ENCODE data around the gene FOXP1. TPM values are rescaled to one million over a fixed set of nuclear protein-coding genes. Genes with fewer than 3 reads are reported as not detected.
A peak's percentile ranks its signal among the peaks of the same experiment; 100 is the strongest.
"Not testable (repeated sequence)": the region's sequence is repeated elsewhere in the genome, so short reads cannot be mapped to it uniquely, and the experiment has no call there.

FOXP1 gene
- total RNA-seq, 1 donor from 2014 or later = 33.2 TPM

GRCh38 chr3:71438904-71439303 lies 144.6 kb downstream of the FOXP1 start:
- TF ChIP-seq, protein P1, sequence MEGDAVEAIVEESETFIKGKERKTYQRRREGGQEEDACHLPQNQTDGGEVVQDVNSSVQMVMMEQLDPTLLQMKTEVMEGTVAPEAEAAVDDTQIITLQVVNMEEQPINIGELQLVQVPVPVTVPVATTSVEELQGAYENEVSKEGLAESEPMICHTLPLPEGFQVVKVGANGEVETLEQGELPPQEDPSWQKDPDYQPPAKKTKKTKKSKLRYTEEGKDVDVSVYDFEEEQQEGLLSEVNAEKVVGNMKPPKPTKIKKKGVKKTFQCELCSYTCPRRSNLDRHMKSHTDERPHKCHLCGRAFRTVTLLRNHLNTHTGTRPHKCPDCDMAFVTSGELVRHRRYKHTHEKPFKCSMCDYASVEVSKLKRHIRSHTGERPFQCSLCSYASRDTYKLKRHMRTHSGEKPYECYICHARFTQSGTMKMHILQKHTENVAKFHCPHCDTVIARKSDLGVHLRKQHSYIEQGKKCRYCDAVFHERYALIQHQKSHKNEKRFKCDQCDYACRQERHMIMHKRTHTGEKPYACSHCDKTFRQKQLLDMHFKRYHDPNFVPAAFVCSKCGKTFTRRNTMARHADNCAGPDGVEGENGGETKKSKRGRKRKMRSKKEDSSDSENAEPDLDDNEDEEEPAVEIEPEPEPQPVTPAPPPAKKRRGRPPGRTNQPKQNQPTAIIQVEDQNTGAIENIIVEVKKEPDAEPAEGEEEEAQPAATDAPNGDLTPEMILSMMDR (IDR thresholded peaks at IDR 0.05; ENCODE audit: insufficient read depth, low read length, severe bottlenecking) = no peak
- FAIRE-seq = no peak
- DNase-seq (ENCODE audit: low read depth) = no peak
- H3K27me3 ChIP-seq (ENCODE audit: control insufficient read depth, insufficient read depth, low read length) = no peaks in the 10 kb centered on the region
- H3K4me3 ChIP-seq (ENCODE audit: low read depth, low read length) = no peak overlapping the region
- H3K36me3 ChIP-seq (ENCODE audit: control insufficient read depth, insufficient read depth, low read length) = peaks cover 2% of the 10 kb centered on the region

- TF ChIP-seq, protein P1 (IDR thresholded peaks at IDR 0.05; ENCODE audit: insufficient read depth, low read length, severe bottlenecking) = no peak
- FAIRE-seq (no peak), DNase-seq (ENCODE audit: low read depth) (no peak)
- Histone ChIP-seq H3K27me3 (ENCODE audit: control insufficient read depth, insufficient read depth, low read length) (no peaks in the 10 kb centered on the region), H3K36me3 (ENCODE audit: control insufficient read depth, insufficient read depth, low read length) (peaks cover 2% of the 10 kb centered on the region), H3K4me3 (ENCODE audit: low read depth, low read length) (no peak overlapping the region)
Observed at GRCh38 chr3:71438071-71438685, 145.3 kb downstream of the FOXP1 start.

DNA sequence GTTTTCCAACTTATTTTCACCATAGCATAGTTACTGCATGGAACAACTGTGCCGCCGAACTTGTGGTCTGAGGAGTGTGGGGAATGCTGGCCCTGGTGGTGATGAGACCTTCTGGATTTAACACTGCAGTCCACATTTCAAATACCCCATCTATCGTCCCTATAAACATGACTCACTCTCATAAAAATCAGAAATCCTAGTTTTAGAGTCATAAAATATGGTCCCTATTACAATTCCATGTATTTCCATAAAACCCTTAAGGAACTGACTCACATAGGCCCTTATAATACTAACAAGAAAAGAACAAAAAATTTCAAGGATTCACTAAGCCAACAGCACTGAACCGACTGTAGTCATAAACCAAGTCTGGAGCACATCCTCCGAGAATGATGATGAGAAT lies 147.2 kb downstream of the FOXP1 start:
- no peaks in the 10 kb centered on the region for H3K27me3 ChIP-seq (ENCODE audit: control insufficient read depth, insufficient read depth, low read length)
- FAIRE-seq = no peak
- H3K4me3 ChIP-seq (ENCODE audit: low read depth, low read length) = no peak overlapping the region
- DNase-seq (ENCODE audit: low read depth) = no peak
- TF ChIP-seq, protein P1 (IDR thresholded peaks at IDR 0.05; ENCODE audit: insufficient read depth, low read length, severe bottlenecking) = no peak
- H3K36me3 ChIP-seq (ENCODE audit: control insufficient read depth, insufficient read depth, low read length) = peaks cover 2% of the 10 kb centered on the region

DNA sequence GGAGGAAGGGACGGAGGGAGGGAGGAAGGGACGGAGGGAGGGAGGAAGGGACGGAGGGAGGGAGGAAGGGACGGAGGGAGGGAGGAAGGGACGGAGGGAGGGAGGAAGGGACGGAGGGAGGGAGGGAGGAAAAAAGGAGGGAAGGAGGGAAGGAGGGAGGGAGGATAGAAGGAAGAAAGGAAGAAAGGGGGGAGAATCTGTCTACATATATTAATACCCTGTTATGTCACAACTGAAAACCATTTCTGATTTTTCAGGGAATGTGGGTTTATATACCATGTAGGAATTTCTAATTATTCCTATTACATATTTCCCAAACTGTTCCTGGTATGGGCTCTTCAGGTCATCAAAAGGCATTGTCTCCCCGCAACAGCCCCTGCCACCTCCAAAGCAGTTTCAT lies 147.7 kb downstream of the FOXP1 start:
- H3K36me3 ChIP-seq (ENCODE audit: control insufficient read depth, insufficient read depth, low read length); H3K4me3 ChIP-seq (ENCODE audit: low read depth, low read length); DNase-seq (ENCODE audit: low read depth); FAIRE-seq; H3K27me3 ChIP-seq (ENCODE audit: control insufficient read depth, insufficient read depth, low read length): not testable (repeated sequence)

- DNase-seq (ENCODE audit: low read depth) = no peak
- no peak for FAIRE-seq
- H3K27me3 ChIP-seq (ENCODE audit: control insufficient read depth, insufficient read depth, low read length) = no peaks in the 10 kb centered on the region
- no peak overlapping the region for H3K4me3 ChIP-seq (ENCODE audit: low read depth, low read length)
- TF ChIP-seq, protein P1 (IDR thresholded peaks at IDR 0.05; ENCODE audit: insufficient read depth, low read length, severe bottlenecking) = no peak
- peaks cover 2% of the 10 kb centered on the region for H3K36me3 ChIP-seq (ENCODE audit: control insufficient read depth, insufficient read depth, low read length)
Observed at GRCh38 chr3:71433631-71434030, 149.9 kb downstream of the FOXP1 start.

DNA sequence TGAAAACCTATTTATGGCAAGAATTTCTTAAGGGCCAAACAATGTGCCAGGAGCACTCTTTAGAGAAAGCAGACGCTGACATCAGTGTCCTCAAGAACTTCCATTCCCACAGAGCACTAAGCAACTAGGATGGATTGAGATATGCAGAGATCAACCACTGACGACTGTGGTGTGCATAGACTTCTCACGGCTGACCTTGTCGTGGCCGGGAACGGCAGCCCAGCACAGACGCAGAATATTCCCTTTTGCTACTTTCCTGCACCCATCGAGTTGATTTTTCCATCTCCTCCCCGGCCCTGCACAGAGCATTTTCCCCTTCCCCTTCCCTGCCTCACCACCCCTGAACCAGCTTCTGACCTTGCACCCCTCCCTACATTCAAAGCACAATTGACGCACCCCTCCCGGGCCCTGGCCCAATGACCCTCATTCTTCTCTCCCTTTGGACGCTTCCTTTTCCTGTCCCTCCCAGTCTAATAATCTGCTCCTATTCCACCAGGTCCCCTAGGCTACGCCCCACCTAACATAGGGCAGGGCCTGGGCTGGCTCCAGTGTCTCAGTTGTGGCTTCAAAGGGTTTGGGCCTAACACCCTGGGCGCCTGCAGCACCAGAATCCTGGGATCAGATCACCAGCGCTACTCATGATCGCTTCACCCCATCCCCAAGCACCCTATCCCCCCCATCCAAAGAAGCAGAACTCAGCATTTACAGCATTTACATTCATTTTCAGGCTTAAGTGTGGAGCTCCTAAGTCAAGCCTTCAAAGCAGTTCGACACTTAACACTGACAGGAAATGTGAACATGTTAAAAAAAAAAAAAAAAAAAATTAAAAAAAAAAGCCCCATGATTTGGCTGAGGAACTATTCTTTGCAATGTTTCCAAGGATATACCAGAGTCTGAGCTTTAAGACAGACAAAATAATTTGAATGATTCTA lies 151.2 kb downstream of the FOXP1 start:
- no peaks in the 10 kb centered on the region for H3K27me3 ChIP-seq (ENCODE audit: control insufficient read depth, insufficient read depth, low read length)
- H3K36me3 ChIP-seq (ENCODE audit: control insufficient read depth, insufficient read depth, low read length) = peaks cover under 1% of the 10 kb centered on the region
- TF ChIP-seq, protein P1 (IDR thresholded peaks at IDR 0.05; ENCODE audit: insufficient read depth, low read length, severe bottlenecking) = no peak
- DNase-seq (ENCODE audit: low read depth) (no peak), FAIRE-seq (peak; percentile 13)
- H3K4me3 ChIP-seq (ENCODE audit: low read depth, low read length) = no peak overlapping the region

Data from bronchial epithelial cell (primary cell).